Measurements from ENCODE around the gene RASSF5. TPM values are rescaled to one million over a fixed set of nuclear protein-coding genes. Genes with fewer than 3 reads are reported as not detected.

Gene RASSF5
- total and polyA plus RNA-seq, 10 of the 15 experiments (the other 5 are each of a cell fraction or from before 2014, with no cell fraction given), result 14.0 to 89.6 (median 68.9) TPM

GRCh38 chr1:206538901-206539640, 31.7 kb downstream of the RASSF5 start:
- H3K4me2 ChIP-seq (ENCODE audit: control insufficient read depth, insufficient read depth), result no peak overlapping the region
- no peaks in the 10 kb centered on the region for H4K20me1 ChIP-seq (ENCODE audit: control insufficient read depth, insufficient read depth)
- no peaks in the 10 kb centered on the region for H3K9me3 ChIP-seq (replicated peaks; ENCODE audit: control insufficient read depth, insufficient read depth, low read length)
- H3K4me3 ChIP-seq, result no peak overlapping the region
- SMC1A ChIA-PET (ENCODE audit: uncharacterized antibody, unreplicated experiment), result interaction anchor here (1.3 to 10.8 kb wide), 3 partner anchors 16 to 71 kb away, joined by 3 to 311 read pairs (median 6); no protein-coding TSS in a partner anchor
- no peaks in the 10 kb centered on the region for H3K36me3 ChIP-seq (ENCODE audit: control insufficient read depth in 2 of 2, insufficient read depth in 2 of 2, low read length in 1 of 2)
- POLR2A ChIA-PET, result no interaction called here
- no peak overlapping the region for H3K9ac ChIP-seq (ENCODE audit: control insufficient read depth, insufficient read depth, low read length)
- H3K27ac ChIP-seq (ENCODE audit: control insufficient read depth, insufficient read depth), result no peak overlapping the region
- H3K79me2 ChIP-seq (ENCODE audit: control insufficient read depth, insufficient read depth, low read length), result no peaks in the 10 kb centered on the region
- in situ Hi-C loops (cut with MboI), result no loop called here
- no peak overlapping the region for H2AFZ ChIP-seq (ENCODE audit: control insufficient read depth, low read depth, low read length)
- FAIRE-seq (no peak), DNase-seq (ENCODE audit: low read depth, low spot score) (no peak), ATAC-seq (no peak)
- CTCF ChIA-PET, result interaction anchor here (1.2 kb wide), 1 partner anchor 124 kb away, joined by 3 read pairs; no protein-coding TSS in a partner anchor
- peak; percentile 61; the same call in 1 of the 2 replicates for TF ChIP-seq SMARCA5 (IDR thresholded peaks at IDR 0.05)
- TF ChIP-seq HSF1 (IDR thresholded peaks at IDR 0.05; ENCODE audit: low read depth, low read length), result no peak
- TF ChIP-seq RAD21 (IDR thresholded peaks at IDR 0.05; ENCODE audit: insufficient read depth, low read depth, low read length), result no peak
- TF ChIP-seq ZBTB4 (CRISPR knock-in tag; IDR thresholded peaks at IDR 0.05), result no peak
- intact Hi-C loops (cut with micrococcal nuclease; ENCODE audit: unreplicated experiment), result no loop called here
- BruUV-seq (replicated peaks), result TSS peak; percentile 35
- no peaks in the 10 kb centered on the region for H3K27me3 ChIP-seq (replicated peaks in 1 of 2; ENCODE audit: control insufficient read depth in 2 of 2, insufficient read depth in 2 of 2, low read length in 1 of 2)
- 72% methylated on average over 10 of the region's 10 CpGs for WGBS (ENCODE audit: insufficient coverage, insufficient replicate concordance, low lambda C conversion rate, missing lambda C conversion rate)
- no peaks in the 10 kb centered on the region for H3K4me1 ChIP-seq (ENCODE audit: control insufficient read depth, insufficient read depth, low read length)
- RAD21 ChIA-PET (ENCODE audit: unreplicated experiment), result no interaction called here
